Chondrocyte (in vitro differentiated cells): ENCODE data around the gene SPTB. TPM values are rescaled to one million over a fixed set of nuclear protein-coding genes. Genes with fewer than 3 reads are reported as not detected.

Source experiments
- DNase-seq: peaks from one replicate; pipeline ENCODE4 v3.0.0; 2021; ENCODE audit warnings: mixed read lengths, low spot score
- H3K27ac Mint-ChIP-seq: one replicate; pipeline ENCODE4 v1.8.0; 2021; ENCODE audit warnings: mild to moderate bottlenecking, moderate library complexity, mixed read lengths; ENCODE audit not compliant: unreplicated experiment
- H3K27me3 Mint-ChIP-seq: 2 replicates; pipeline ENCODE4 v1.8.0; 2021; ENCODE audit warnings: low read depth, mixed read lengths
- H3K36me3 Mint-ChIP-seq: 2 replicates; pipeline ENCODE4 v1.8.0; 2021; ENCODE audit warnings: low read depth, mixed read lengths
- H3K4me1 Mint-ChIP-seq: 2 replicates; pipeline ENCODE4 v1.8.0; 2021; ENCODE audit warnings: low read depth, mild to moderate bottlenecking, mixed read lengths
- H3K4me3 Mint-ChIP-seq: one replicate; pipeline ENCODE4 v1.8.0; 2021; ENCODE audit warnings: mild to moderate bottlenecking, moderate library complexity, mixed read lengths; ENCODE audit not compliant: unreplicated experiment
- H3K9me3 Mint-ChIP-seq: 2 replicates; pipeline ENCODE4 v1.8.0; 2021; ENCODE audit warnings: low read depth, mixed read lengths
- CTCF ChIP-seq: fragments of 200-600 bp; sonication (generic); IDR thresholded peaks from 2 replicates; pipeline ENCODE4 v1.5.0; 2021; ENCODE audit warnings: antibody characterized with exemption, mild to moderate bottlenecking, moderate library complexity
- total RNA-seq: library from RNA; stranded (reverse); gene quantifications from 3 replicates; pipeline ENCODE4 v1.2.1, GENCODE V29; 2021

The SPTB gene
- total RNA-seq, 1 donor from 2014 or later = 7.2 TPM

- H3K36me3 Mint-ChIP-seq = peaks cover 5% of the 10 kb centered on the region
- DNase-seq = no peak
- no peak overlapping the region for H3K27ac Mint-ChIP-seq
- H3K4me3 Mint-ChIP-seq = no peak overlapping the region
- H3K9me3 Mint-ChIP-seq = no peaks in the 10 kb centered on the region
- TF ChIP-seq CTCF = no peak
- peaks cover 5% of the 10 kb centered on the region for H3K4me1 Mint-ChIP-seq
- peaks cover 31% of the 10 kb centered on the region for H3K27me3 Mint-ChIP-seq
Observed at GRCh38 chr14:64850369-64851137, 29.2 kb downstream of the SPTB start.

- peaks cover 35% of the 10 kb centered on the region for H3K27me3 Mint-ChIP-seq
- peaks cover 9% of the 10 kb centered on the region for H3K4me1 Mint-ChIP-seq
- TF ChIP-seq CTCF = no peak
- no peaks in the 10 kb centered on the region for H3K9me3 Mint-ChIP-seq
- H3K27ac Mint-ChIP-seq = no peak overlapping the region
- H3K4me3 Mint-ChIP-seq = no peak overlapping the region
- no peak for DNase-seq
- peaks cover 5% of the 10 kb centered on the region for H3K36me3 Mint-ChIP-seq
Observed at GRCh38 chr14:64849940-64850339, 29.8 kb downstream of the SPTB start.

- H3K36me3 Mint-ChIP-seq = peaks cover 6% of the 10 kb centered on the region
- peaks cover 42% of the 10 kb centered on the region for H3K27me3 Mint-ChIP-seq
- H3K27ac Mint-ChIP-seq = no peak overlapping the region
- no peak for DNase-seq
- H3K4me1 Mint-ChIP-seq = peaks cover 19% of the 10 kb centered on the region
- H3K9me3 Mint-ChIP-seq = no peaks in the 10 kb centered on the region
- H3K4me3 Mint-ChIP-seq = no peak overlapping the region
- TF ChIP-seq CTCF = no peak
Observed at GRCh38 chr14:64848239-64848638, 31.5 kb downstream of the SPTB start.

- no peak overlapping the region for H3K4me3 Mint-ChIP-seq
- no peaks in the 10 kb centered on the region for H3K9me3 Mint-ChIP-seq
- no peak overlapping the region for H3K27ac Mint-ChIP-seq
- H3K4me1 Mint-ChIP-seq = peaks cover 26% of the 10 kb centered on the region
- no peak for DNase-seq
- H3K27me3 Mint-ChIP-seq = peaks cover 39% of the 10 kb centered on the region
- H3K36me3 Mint-ChIP-seq = peaks cover 6% of the 10 kb centered on the region
- no peak for TF ChIP-seq CTCF
Observed at GRCh38 chr14:64846319-64846718, 33.4 kb downstream of the SPTB start.

- no peak for DNase-seq
- Mint-ChIP-seq H3K36me3 (peaks cover 6% of the 10 kb centered on the region), H3K27ac (no peak overlapping the region), H3K27me3 (peaks cover 38% of the 10 kb centered on the region), H3K9me3 (no peaks in the 10 kb centered on the region), H3K4me1 (peaks cover 31% of the 10 kb centered on the region), H3K4me3 (no peak overlapping the region)
- TF ChIP-seq CTCF = no peak
Observed at GRCh38 chr14:64845878-64846277, 33.8 kb downstream of the SPTB start.
